Fibroblast of the conjunctiva (primary cell): ENCODE results near the gene MEIS3.
"Not testable (repeated sequence)": the region's sequence is repeated elsewhere in the genome, so short reads cannot be mapped to it uniquely, and the experiment has no call there.

Source experiments
- DNase-seq: peaks from one replicate; pipeline ENCODE4 v3.0.0-alpha.2; 2010; ENCODE audit warnings: low read depth

The MEIS3 gene

GRCh38 chr19:47415953-47416642, 3.2 kb downstream of the MEIS3 start:
- DNase-seq: no peak

DNA sequence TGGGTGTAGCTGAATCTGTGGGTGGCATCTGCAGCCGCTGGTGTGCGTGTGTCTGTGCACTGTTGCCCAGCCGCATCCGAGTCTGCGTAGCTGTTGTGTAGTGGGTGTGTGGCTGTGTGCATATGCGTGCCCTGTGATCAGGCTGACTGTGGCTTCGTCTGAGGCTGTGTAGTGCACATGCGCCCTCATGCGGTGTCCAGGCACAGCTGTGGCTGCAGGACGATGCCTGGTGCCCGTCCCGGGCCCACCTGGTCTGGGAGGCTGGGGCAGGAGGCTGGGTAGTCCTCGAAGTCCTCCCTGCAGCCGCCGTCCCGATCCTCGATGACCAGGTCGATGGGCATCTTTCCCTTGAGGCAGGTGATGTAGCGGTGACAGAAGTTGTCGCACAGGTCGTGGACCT, 4.9 kb downstream of the MEIS3 start:
- DNase-seq: no peak

DNA sequence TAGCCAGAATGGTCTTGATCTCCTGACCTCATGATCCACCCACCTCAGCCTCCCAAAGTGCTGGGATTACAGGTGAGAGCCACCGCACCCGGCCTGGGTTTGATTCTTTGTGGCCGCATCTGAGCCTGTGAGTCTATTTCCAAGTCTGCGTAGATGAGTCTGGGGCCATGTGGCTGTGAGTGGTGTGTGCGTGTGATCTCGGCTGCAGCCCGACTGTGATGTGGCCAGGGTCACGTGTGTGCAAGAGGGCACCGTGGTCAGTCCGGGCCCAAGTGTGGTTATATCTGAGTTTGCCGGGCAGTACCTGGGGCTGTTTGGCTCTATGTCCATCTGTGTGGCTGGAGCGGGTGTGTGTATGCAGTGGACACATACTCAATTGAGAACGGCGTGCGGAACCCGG, 5.4 kb downstream of the MEIS3 start:
- DNase-seq: no peak

DNA sequence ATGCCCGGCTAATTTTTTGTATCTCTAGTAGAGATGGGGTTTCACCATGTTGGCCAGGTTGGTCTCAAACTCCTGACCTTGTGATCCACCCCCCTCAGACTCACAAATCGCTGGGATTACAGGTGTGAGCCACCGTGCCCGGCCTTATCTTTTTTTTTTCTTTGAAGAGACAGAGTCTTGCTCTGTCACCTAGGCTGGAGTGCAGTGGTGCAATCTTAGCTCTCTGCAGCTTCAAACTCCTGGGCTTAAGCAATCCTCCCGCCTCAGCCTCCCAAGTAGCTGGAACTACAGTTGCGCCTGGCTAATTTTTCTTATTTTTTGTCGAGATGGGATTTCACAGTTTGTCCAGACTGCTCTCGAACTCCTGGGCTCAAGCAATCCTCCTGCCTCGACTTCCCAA, 7.6 kb downstream of the MEIS3 start:
- not testable (repeated sequence) for DNase-seq

DNA sequence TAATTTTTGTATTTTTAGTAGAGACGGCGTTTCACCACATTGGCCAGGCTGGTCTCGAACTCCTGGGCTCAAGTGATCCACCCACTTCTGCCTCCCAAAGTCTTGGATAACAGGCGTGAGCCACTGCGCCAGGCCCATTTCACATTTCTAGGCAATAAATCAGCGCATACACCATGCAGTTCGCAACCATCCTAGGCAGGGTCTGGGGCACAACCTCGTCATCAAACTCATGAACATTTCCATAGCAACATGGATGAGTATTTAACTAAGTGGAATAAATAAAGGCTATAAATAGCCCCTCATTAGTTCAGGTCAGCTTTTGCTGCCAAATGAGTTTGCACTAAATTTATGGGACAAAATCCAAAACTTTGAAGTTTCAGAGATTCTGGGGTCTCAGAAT, 8.2 kb downstream of the MEIS3 start:
- DNase-seq: no peak

DNA sequence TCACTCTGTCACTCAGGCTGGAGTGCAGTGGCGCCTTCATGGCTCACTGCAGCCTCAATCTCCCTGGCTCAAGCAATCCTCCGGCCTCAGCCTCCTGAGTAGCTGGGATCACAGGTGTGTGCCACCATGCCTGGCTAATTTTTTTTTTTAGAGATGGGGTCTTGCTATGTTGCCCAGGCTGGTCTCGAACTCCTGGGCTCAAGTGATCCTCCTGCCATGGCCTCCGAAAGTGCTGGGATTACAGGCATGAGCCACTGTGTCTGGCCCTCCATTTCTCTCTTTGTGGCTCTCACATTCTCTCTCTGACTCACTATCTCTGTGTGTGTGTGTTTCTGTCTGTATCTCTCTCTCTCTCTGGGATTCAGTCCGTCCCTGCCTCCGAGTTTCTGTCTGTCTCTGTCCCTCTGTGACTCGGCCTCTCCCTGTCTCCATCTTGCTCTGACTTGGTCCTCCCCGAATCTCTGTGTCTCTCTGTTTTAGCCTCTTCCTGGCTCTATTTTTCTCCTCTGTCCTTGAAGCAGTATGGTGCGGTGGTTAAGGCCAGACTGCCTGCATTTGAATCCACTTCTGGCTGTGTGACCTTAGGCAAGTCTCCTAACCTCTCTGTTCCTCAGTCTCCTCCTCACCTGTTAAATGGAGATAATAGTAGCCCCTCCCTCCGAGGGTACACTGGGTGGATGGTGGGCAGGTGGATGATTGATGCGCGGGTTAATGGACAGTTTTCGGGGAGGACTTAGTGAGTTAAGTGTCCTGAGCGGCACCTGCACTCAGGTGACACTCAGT, 11.0 kb downstream of the MEIS3 start:
- no peak for DNase-seq

DNA sequence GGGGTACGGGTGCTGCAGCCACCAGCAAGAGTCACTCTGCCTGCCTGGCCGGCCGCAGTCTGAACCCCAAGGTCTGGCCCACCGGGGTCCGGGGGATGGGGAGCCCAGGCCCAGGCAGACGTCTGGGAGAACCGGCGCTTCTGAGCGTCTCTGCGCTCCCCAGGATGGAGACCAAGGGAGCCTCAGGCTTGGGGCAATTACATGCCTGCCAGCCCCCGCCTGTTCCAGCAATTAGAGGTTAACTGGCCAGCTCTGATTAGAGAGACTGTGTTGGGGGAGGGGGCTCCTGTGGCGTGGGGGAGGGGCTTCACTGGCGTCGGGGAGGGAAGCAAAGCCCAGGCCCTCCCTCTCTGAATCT, 11.9 kb downstream of the MEIS3 start:
- no peak for DNase-seq

- no peak for DNase-seq
Measured at GRCh38 chr19:47406711-47407416, 12.5 kb downstream of the MEIS3 start.

DNA sequence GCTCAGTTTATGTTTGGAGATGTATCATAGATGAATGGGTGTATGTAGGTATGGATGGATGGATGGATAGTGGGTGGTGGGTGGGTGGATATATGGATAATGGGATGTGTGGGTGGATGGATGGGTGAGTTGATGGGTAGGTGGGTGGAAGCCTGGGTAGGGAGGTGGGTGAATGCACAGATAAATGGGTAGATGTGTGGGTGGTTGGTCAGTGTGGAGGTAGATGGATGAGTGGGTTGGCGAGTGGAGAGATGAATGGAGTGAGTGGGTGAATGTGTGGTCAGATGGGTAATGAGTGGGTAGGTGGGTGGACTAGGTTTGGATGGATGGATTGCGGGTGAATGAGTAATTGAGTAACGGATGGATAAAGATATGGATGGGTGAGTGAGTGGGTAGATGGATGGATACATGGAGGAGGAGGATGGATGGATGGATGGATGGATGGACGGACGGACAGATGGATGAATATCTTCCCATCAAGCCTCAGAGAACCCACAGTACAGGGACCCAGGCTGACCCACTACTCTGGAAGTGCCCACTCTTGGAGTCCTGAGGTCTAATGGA, 13.4 kb downstream of the MEIS3 start:
- no peak for DNase-seq

DNA sequence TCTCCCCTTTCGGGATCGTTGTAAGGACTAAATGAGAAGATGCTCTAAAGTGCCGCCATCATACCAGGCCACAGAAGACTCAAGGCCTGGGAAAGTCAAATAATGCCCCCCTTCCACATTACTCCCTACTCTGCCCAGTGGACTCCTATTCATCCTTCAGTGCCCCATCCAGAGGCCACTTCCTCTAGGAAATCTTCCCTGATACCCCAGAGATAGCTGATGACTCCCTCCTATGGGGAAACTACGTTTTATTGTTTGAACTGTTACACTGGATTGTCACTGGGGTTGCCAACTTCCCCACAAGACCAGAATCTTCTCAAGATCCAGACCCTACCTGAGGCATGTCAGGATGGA, 14.2 kb downstream of the MEIS3 start:
- no peak for DNase-seq

- no peak for DNase-seq
Measured at GRCh38 chr19:47404334-47405196, 14.8 kb downstream of the MEIS3 start.

DNA sequence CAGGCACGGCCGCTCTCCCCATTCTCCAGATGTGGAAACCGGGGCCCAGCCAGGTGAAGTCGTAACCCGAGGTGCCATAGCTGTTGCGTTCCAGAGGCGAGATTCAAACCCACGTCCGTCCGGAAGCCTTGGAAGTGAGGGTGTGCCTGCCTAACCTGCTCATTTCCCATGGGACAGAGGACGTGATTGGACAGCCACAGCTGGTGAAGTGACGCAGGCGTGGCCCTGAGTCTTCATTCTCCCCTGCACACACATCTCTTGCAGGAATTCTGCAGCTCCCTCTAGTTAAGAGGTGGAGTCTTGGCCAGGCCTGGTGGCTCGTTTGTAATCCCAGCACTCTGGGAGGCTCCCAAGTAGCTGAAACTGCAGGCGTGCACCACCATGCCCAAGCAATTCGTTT, 16.8 kb downstream of the MEIS3 start:
- no peak for DNase-seq

GRCh38 chr19:47398707-47399597, 20.4 kb downstream of the MEIS3 start:
- no peak for DNase-seq

DNA sequence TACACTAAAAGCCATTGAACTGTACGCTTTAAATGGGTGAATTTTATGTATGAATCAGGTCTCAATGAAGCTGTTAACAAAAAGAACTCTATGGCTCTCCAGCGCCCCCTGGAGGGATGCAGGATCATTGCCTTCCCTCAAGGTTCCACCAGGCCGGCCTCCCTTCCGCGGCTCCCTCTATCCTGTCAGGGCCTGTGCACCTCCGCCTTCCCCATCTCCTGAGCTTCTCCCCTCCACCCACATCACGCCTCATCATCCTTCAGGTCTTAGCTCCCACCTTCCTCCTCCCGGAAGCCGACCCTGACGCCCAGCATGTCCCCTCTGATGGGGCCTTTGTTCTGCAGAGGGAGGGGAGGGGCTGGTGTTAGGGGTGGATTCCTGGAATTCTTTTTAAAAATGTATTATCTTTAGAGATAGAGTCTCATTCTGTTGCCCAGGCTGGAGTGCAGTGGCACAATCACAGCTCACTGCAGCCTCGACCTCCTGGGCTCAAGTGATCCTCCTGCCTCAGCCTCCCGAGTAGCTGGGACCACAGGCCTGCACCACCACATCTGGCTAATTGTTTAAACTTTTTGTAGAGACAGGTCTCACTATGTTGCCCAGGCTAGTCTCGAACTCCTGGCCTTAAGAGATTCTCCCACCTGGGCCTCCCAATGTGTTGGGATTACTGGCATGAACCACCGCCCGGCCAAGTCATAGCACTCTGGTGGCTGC, 27.7 kb downstream of the MEIS3 start:
- DNase-seq: peak; percentile 57

- no peak for DNase-seq
Measured at GRCh38 chr19:47390533-47391488, 28.5 kb downstream of the MEIS3 start.

DNA sequence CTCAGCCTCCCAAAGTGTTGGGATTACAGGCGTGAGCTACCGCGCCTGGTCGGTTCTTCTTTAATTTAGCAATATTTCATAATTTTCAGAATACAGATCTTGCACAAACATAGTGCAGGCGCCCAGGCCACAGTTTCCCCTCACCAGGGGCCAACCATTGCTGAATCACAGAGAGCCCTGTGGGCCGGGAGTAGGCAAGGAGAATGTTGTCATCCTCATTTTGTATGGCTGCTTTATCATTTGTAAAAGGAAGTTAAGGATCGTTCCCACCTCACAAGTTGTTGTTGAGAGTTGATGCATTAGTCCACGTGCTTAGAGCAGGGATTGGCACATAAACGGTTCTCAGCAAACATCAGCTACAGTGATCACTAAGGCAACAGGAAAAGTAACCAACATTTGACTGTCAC, 30.2 kb downstream of the MEIS3 start:
- DNase-seq: no peak

- DNase-seq: not testable (repeated sequence)
Measured at GRCh38 chr19:47388721-47389120, 30.6 kb downstream of the MEIS3 start.

DNA sequence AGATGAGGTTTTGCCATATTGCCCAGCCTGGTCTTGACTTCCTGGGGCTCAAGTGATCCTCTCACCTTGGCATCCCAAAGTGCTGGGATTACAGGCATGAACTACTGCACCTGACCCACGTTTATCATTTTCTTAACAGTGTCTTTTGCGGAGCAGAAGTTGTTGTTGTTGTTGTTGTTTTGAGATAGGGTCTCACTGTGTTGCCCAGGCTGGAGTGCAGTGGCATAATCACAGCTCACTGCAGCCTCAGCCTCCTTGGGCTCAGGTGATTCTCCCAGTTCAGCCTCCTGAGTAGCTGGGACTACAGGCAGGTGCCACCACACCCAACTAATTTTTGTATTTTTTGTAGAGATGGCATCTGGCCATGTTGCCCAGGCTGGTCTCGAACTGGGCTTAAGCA, 31.7 kb downstream of the MEIS3 start:
- DNase-seq: not testable (repeated sequence)

GRCh38 chr19:47386582-47386981, 32.7 kb downstream of the MEIS3 start:
- not testable (repeated sequence) for DNase-seq
